ENCODE data around the gene DNAH8.

DNAH8 gene

GRCh38 chr6:38935051-38935450 lies 219.9 kb downstream of the DNAH8 start:
- no peak for FAIRE-seq

DNA sequence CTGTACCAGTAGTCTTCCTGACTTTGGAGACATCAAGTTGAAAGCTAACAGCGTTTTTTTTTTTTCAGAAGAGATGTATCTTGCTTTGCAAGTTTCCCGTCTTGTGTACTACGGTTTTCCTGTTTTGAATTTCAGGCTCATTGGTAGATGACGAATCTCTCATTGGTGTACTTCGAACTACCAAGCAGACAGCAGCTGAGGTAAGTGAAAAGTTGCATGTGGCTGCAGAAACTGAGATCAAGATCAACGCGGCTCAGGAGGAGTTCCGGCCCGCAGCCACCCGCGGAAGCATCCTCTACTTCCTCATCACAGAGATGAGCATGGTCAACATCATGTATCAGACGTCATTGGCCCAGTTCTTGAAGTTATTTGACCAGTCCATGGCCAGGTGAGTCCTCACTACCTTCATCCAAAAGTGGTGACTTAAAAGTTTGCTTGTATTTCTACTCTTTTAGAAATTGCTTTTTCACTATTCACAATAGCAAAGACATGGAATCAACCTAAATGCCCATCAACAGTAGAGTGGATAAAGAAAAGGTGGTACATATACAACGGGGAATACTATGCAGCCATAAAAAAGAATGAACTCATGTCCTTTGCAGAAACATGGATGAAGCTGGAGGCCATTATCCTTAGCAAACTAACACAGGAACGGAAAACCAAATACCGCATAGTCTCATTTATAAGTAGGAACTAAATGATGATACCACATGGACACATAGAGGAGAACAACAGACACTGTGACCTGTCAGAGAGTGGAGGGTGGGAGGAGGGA lies 222.9 kb downstream of the DNAH8 start:
- FAIRE-seq = no peak

More at GRCh38 chr6:38935051-38935450, 219.9 kb downstream of the DNAH8 start:
- no peak for DNase-seq (ENCODE audit: extremely low spot score, insufficient read length, low read depth)

GRCh38 chr6:38938741-38939140 lies 223.6 kb downstream of the DNAH8 start:
- FAIRE-seq = no peak
- no peak for DNase-seq (ENCODE audit: extremely low spot score, insufficient read length, low read depth)

More for the DNA sequence above, 222.9 kb downstream of the DNAH8 start:
- no peak for DNase-seq (ENCODE audit: extremely low spot score, insufficient read length, low read depth)

- DNase-seq (ENCODE audit: extremely low spot score, insufficient read length, low read depth) (no peak), FAIRE-seq (no peak)
These were observed 227.3 kb downstream of the DNAH8 start for GRCh38 chr6:38942442-38942841.

- DNase-seq (ENCODE audit: extremely low spot score, insufficient read length, low read depth) (no peak), FAIRE-seq (no peak)
These were observed 227.9 kb downstream of the DNAH8 start for GRCh38 chr6:38942965-38943364.

DNA sequence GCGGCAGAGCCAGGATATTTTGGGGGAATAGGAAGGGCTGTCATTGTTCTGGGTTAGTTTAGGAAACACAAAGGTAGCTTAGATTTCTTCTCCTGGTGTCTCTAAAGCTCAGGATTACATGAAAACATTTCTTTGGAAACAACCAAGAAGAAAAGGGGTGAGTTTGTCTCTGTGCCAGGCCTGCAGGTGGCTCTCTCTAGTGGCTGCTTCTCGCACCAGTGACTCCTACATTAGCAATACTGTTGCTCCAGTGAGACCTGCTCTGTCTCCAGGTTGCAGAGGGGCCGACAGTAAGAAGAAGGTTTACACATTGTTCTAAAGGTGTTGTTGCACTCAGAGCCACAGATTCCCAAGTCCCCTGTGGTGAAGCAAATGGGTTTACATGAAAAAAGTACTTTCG lies 228.9 kb downstream of the DNAH8 start:
- FAIRE-seq = no peak
- DNase-seq (ENCODE audit: extremely low spot score, insufficient read length, low read depth) = no peak

- DNase-seq (ENCODE audit: extremely low spot score, insufficient read length, low read depth) = no peak
- no peak for FAIRE-seq
These were observed 229.7 kb downstream of the DNAH8 start for GRCh38 chr6:38944655-38945279.

GRCh38 chr6:38955861-38956260 lies 240.8 kb downstream of the DNAH8 start:
- FAIRE-seq = no peak
- DNase-seq (ENCODE audit: extremely low spot score, insufficient read length, low read depth) = no peak

DNA sequence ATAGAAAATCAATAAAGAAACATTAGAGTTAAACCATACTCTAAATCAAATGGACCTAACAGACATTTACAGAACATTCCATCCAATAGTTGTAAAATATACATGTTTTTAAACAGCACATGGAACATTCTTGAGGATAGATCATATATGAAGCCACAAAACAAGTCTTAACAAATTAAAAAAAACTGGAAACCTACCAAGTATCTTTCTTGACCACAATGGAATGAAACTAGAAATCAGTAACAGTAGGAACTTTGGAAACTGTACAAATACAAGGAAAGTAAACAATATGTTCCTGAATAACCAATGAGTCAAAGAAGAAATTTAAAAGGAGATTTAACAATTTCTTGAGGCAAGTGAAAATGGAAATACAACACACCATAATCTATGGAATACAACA lies 242.3 kb downstream of the DNAH8 start:
- no peak for DNase-seq (ENCODE audit: extremely low spot score, insufficient read length, low read depth)
- FAIRE-seq = no peak

DNA sequence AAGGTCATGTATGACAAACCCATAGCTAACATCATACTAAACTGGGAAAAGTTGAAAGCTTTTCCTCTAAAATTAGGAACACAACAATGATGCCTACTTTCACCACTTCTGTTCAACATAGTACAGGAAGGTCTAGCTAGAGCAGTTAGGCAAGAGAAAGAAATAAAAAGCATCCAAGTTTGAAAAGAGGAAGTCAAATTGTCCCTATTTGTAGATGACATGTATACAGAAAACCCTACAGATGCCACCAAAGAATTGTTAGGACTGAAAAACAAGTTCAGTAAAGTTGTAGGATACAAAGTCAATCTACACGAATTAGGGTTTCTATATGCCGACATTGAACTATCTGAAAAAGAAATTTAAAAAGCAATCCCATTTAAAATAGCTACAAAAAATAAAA lies 244.0 kb downstream of the DNAH8 start:
- DNase-seq (ENCODE audit: extremely low spot score, insufficient read length, low read depth) (no peak), FAIRE-seq (no peak)

- no peak for DNase-seq (ENCODE audit: extremely low spot score, insufficient read length, low read depth)
- FAIRE-seq = no peak
These were observed 253.6 kb downstream of the DNAH8 start for GRCh38 chr6:38968702-38969149.

- DNase-seq (ENCODE audit: extremely low spot score, insufficient read length, low read depth) (no peak), FAIRE-seq (peak; percentile 75)
These were observed 258.3 kb downstream of the DNAH8 start for GRCh38 chr6:38973178-38974057.

GRCh38 chr6:38974389-38975151 lies 259.5 kb downstream of the DNAH8 start:
- no peak for FAIRE-seq
- DNase-seq (ENCODE audit: extremely low spot score, insufficient read length, low read depth) = no peak

DNA sequence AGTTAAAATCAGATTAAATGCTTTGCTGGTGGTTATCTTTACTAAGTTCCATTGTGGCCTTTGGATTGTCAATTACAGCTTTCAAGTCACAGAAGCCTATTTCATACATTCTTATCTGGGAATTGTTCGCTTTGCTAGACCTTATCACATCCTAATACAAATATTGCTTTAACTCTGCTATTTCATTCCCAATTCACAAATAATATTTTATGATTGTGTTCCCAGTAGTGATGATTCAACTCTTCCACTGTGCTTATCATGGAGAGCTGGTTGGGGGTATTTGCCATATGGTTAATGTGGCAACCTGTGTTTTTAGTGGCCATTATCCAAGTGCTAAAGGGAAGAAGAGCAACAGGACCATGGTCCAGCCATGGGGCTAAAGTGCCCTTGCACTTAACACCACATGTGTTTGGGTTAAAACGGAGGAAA lies 260.5 kb downstream of the DNAH8 start:
- no peak for DNase-seq (ENCODE audit: extremely low spot score, insufficient read length, low read depth)

GRCh38 chr6:38976051-38976450 lies 260.9 kb downstream of the DNAH8 start:
- no peak for FAIRE-seq

More for the DNA sequence above, 260.5 kb downstream of the DNAH8 start:
- no peak for FAIRE-seq

GRCh38 chr6:38976801-38977500 lies 261.8 kb downstream of the DNAH8 start:
- DNase-seq (ENCODE audit: extremely low spot score, insufficient read length, low read depth) (no peak), FAIRE-seq (no peak)

More at GRCh38 chr6:38976051-38976450, 260.9 kb downstream of the DNAH8 start:
- no peak for DNase-seq (ENCODE audit: extremely low spot score, insufficient read length, low read depth)

- FAIRE-seq (no peak), DNase-seq (ENCODE audit: extremely low spot score, insufficient read length, low read depth) (no peak)
These were observed 263.1 kb downstream of the DNAH8 start for GRCh38 chr6:38978139-38978704.

- FAIRE-seq (no peak), DNase-seq (ENCODE audit: extremely low spot score, insufficient read length, low read depth) (no peak)
These were observed 267.4 kb downstream of the DNAH8 start for GRCh38 chr6:38982470-38982869.

GRCh38 chr6:38984723-38985122 lies 269.6 kb downstream of the DNAH8 start:
- DNase-seq (ENCODE audit: extremely low spot score, insufficient read length, low read depth) (no peak), FAIRE-seq (no peak)
